Vagina (tissue), 2 donors: ENCODE measurements around the gene RCAN3.

ENCODE experiments used
- CTCF ChIP-seq, 3 experiments: fragments of 450-650 bp in 2 of 3; fragments of 200-600 bp in 1 of 3; sonication (generic) in 1 of 3; IDR thresholded peaks; one replicate each; pipeline ENCODE4 v1.5.1; 2017 to 2019; ENCODE audit warnings: antibody characterized with exemption in 3 of 3, mild to moderate bottlenecking in 2 of 3, moderate library complexity in 2 of 3
- POLR2A ChIP-seq, 2 donors: fragments of 450-650 bp; IDR thresholded peaks; one replicate each; pipeline ENCODE4 v1.6.1; 2017; ENCODE audit warnings: antibody characterized with exemption in 2 of 2, mild to moderate bottlenecking in 2 of 2, moderate library complexity in 2 of 2
- POLR2AphosphoS5 ChIP-seq, 2 donors: sonication (generic); formaldehyde crosslinking; IDR thresholded peaks; one replicate each; pipeline ENCODE4 v1.9.0; 2017; ENCODE audit warnings: antibody characterized with exemption in 2 of 2, mild to moderate bottlenecking in 2 of 2, low read depth in 1 of 2; ENCODE audit not compliant: insufficient read depth in 1 of 2

GRCh38 chr1:24588573-24588972, 85.9 kb downstream of the RCAN3 start:
- no peak for TF ChIP-seq CTCF (IDR thresholded peaks at IDR 0.05)
- no peak for TF ChIP-seq POLR2AphosphoS5 (IDR thresholded peaks at IDR 0.05; ENCODE audit: insufficient read depth in 1 of 2, low read depth in 1 of 2)
- TF ChIP-seq POLR2A (IDR thresholded peaks at IDR 0.05) = no peak
